HCT116 (cell line): ENCODE results near the gene DDX1. TPM values are rescaled to one million over a fixed set of nuclear protein-coding genes. Genes with fewer than 3 reads are reported as not detected.

Experiments
- ATAC-seq: fragments of 200-7000 bp; cut with Tn5 transposase; 2 replicates; pipeline ENCODE4 v1.9.1; 2020; ENCODE audit warnings: mild to moderate bottlenecking, moderate library complexity
- BruUV-seq: library from RNA; stranded (reverse); fragments of 400-500 nt; replicated peaks from 2 replicates; lab custom pipeline; 2021; lab: Mats Ljungman, UMichigan
- CTCF ChIA-PET: fragments of 300-600 bp; sonication (Branson Sonifier 250); formaldehyde crosslinking; loops from one replicate; lab custom pipeline; 2021; ENCODE audit warnings: antibody characterized with exemption; lab: Charles Lee
- POLR2A ChIA-PET: fragments of 300-600, 350-600 bp; sonication (Branson Sonifier 250); formaldehyde crosslinking; loops from one replicate; lab custom pipeline; 2021; ENCODE audit warnings: antibody characterized with exemption; lab: Charles Lee
- RAD21 ChIA-PET, 2 experiments: fragments of 300-600 bp; sonication (Branson Sonifier 250); formaldehyde crosslinking; loops; one replicate each; lab custom pipeline; 2023; ENCODE audit warnings: low total read pairs in 2 of 2; ENCODE audit not compliant: uncharacterized antibody in 2 of 2, unreplicated experiment in 2 of 2, low non-redundant PET in 1 of 2; lab: Charles Lee
- DNase-seq: peaks from one replicate; pipeline ENCODE4 v3.0.0-alpha.2; 2010; ENCODE audit warnings: low read depth, low spot score
- H2AFZ ChIP-seq: fragments of 200-600 bp; shearing (Covaris generic), sonication (generic); 2 replicates; pipeline ENCODE4 v1.6.1; 2017; ENCODE audit warnings: low read depth, mixed run types, mixed read lengths, antibody characterized with exemption, low read length; ENCODE audit not compliant: poor library complexity, severe bottlenecking
- H3K27ac ChIP-seq: 2 replicates; pipeline ENCODE4 v1.5.1; 2012; ENCODE audit warnings: low read depth, low read length
- H3K27me3 ChIP-seq: fragments of 200-600 bp; sonication (generic); 2 replicates; pipeline ENCODE4 v1.6.1; 2016; ENCODE audit warnings: mixed run types, low read length, mixed read lengths; ENCODE audit not compliant: insufficient read depth
- H3K36me3 ChIP-seq, 2 experiments: fragments of 200-500 bp in 1 of 2; fragments of 200-600 bp in 1 of 2; sonication (Bioruptor generic) in 1 of 2; sonication (generic) in 1 of 2; 2 replicates each; pipeline versions ENCODE4 v1.5.1 to v1.6.1; 2014 to 2016; ENCODE audit warnings: low read length in 2 of 2, inconsistent platforms in 1 of 2, mixed read lengths in 1 of 2, mixed run types in 1 of 2; ENCODE audit not compliant: insufficient read depth in 2 of 2, control insufficient read depth in 1 of 2
- H3K4me1 ChIP-seq, 2 experiments: fragments of 200-600 bp in 1 of 2; sonication (generic) in 1 of 2; 2 replicates each; pipeline versions ENCODE4 v1.5.1 to v1.6.1; 2012 to 2017; ENCODE audit warnings: low read length in 2 of 2, inconsistent platforms in 1 of 2, mild to moderate bottlenecking in 1 of 2, mixed read lengths in 1 of 2, mixed run types in 1 of 2, moderate library complexity in 1 of 2; ENCODE audit not compliant: insufficient read depth in 2 of 2, control insufficient read depth in 1 of 2
- H3K4me2 ChIP-seq: fragments of 200-600 bp; sonication (generic); 2 replicates; pipeline ENCODE4 v1.6.1; 2017; ENCODE audit warnings: mixed run types, low read length, mixed read lengths
- H3K4me3 ChIP-seq, 2 experiments: fragments of 200-600 bp in 1 of 2; sonication (generic) in 1 of 2; replicated peaks in 1 of 2; 2 replicates each; pipeline ENCODE4 v1.5.1; 2011 to 2016; ENCODE audit warnings: low read length in 2 of 2, control low read depth in 1 of 2, low read depth in 1 of 2, mild to moderate bottlenecking in 1 of 2, mixed read lengths in 1 of 2, mixed run types in 1 of 2
- H3K79me2 ChIP-seq: fragments of 200-600 bp; sonication (generic); 2 replicates; pipeline ENCODE4 v1.6.1; 2017; ENCODE audit warnings: mild to moderate bottlenecking, mixed run types, low read length, moderate library complexity, mixed read lengths; ENCODE audit not compliant: insufficient read depth
- H3K9ac ChIP-seq: fragments of 200-600 bp; sonication (generic); 2 replicates; pipeline ENCODE4 v1.6.1; 2016; ENCODE audit warnings: low read length, mixed read lengths
- H3K9me2 ChIP-seq: fragments of 200-600 bp; sonication (generic), shearing (Covaris generic); 2 replicates; pipeline ENCODE4 v1.6.1; 2017; ENCODE audit warnings: mixed run types, mild to moderate bottlenecking, moderate library complexity; ENCODE audit not compliant: insufficient read depth
- H3K9me3 ChIP-seq, 2 experiments: fragments of 200-500 bp in 1 of 2; fragments of 200-600 bp in 1 of 2; sonication (Bioruptor generic) in 1 of 2; sonication (generic) in 1 of 2; 2 replicates each; pipeline ENCODE4 v1.6.1; 2014 to 2017; ENCODE audit warnings: low read length in 2 of 2, mixed read lengths in 2 of 2, inconsistent platforms in 1 of 2, low read depth in 1 of 2, mild to moderate bottlenecking in 1 of 2, mixed run types in 1 of 2, moderate library complexity in 1 of 2; ENCODE audit not compliant: control insufficient read depth in 1 of 2, insufficient read depth in 1 of 2
- H4K20me1 ChIP-seq: fragments of 200-600 bp; sonication (generic), shearing (Covaris generic); 2 replicates; pipeline ENCODE4 v1.6.1; 2017; ENCODE audit warnings: mixed run types, mild to moderate bottlenecking, moderate library complexity; ENCODE audit not compliant: insufficient read depth
- ATF3 ChIP-seq: IDR thresholded peaks from 2 replicates; pipeline ENCODE4 v1.6.1; 2012
- CTCF ChIP-seq, 3 experiments: fragments of 200-600 bp in 1 of 3; sonication (generic) in 1 of 3; IDR thresholded peaks in 2 of 3; conservative IDR thresholded peaks in 1 of 3; 2 replicates each; pipeline ENCODE4 v1.5.1; 2012 to 2017; ENCODE audit warnings: low read depth in 2 of 3, low read length in 2 of 3, antibody characterized with exemption in 1 of 3, borderline replicate concordance in 1 of 3, control low read depth in 1 of 3, mild to moderate bottlenecking in 1 of 3, mixed read lengths in 1 of 3, mixed run types in 1 of 3, moderate library complexity in 1 of 3; ENCODE audit not compliant: insufficient read depth in 1 of 3
- EGR1 ChIP-seq: IDR thresholded peaks from 2 replicates; pipeline ENCODE4 v1.6.1; 2012; ENCODE audit warnings: low read depth
- EZH2phosphoT487 ChIP-seq: fragments of 200-600 bp; IDR thresholded peaks from 2 replicates; pipeline ENCODE4 v1.6.1; 2018; ENCODE audit warnings: antibody characterized with exemption, borderline replicate concordance
- JUND ChIP-seq: IDR thresholded peaks from 2 replicates; pipeline ENCODE4 v1.6.1; 2012
- MAX ChIP-seq: IDR thresholded peaks from 2 replicates; pipeline ENCODE4 v1.6.1; 2012
- POLR2A ChIP-seq: IDR thresholded peaks from 2 replicates; pipeline ENCODE4 v1.7.0; 2011; ENCODE audit warnings: borderline replicate concordance; ENCODE audit not compliant: insufficient read depth, insufficient read length; ENCODE audit errors: extremely low read depth
- POLR2AphosphoS5 ChIP-seq: IDR thresholded peaks from 2 replicates; pipeline ENCODE4 v1.6.1; 2011; ENCODE audit warnings: mild to moderate bottlenecking, low read depth, low read length, moderate library complexity
- RAD21 ChIP-seq: IDR thresholded peaks from 2 replicates; pipeline ENCODE4 v1.6.1; 2012; ENCODE audit warnings: low read depth, mild to moderate bottlenecking
- REST ChIP-seq: IDR thresholded peaks from 2 replicates; pipeline ENCODE4 v1.6.1; 2012; ENCODE audit warnings: low read depth
- SP1 ChIP-seq: IDR thresholded peaks from 2 replicates; pipeline ENCODE4 v1.6.1; 2012; ENCODE audit warnings: low read depth
- SRF ChIP-seq: IDR thresholded peaks from 2 replicates; pipeline ENCODE4 v1.6.1; 2012; ENCODE audit warnings: low read depth
- TCF7L2 ChIP-seq: IDR thresholded peaks from 2 replicates; pipeline ENCODE4 v1.7.0; 2011; ENCODE audit warnings: borderline replicate concordance, inconsistent platforms; ENCODE audit not compliant: insufficient read depth, insufficient read length; ENCODE audit errors: extremely low read depth
- ZFX ChIP-seq: fragments of 450-650 bp; IDR thresholded peaks from 2 replicates; pipeline ENCODE4 v1.6.1; 2017
- intact Hi-C: fragments of 100-400 bp; cut with micrococcal nuclease; formaldehyde crosslinking; loops from 2 replicates; pipeline ENCODE4 v1.10.0; 2022
- total RNA-seq: library from RNA; stranded (reverse); gene quantifications from one replicate; pipeline ENCODE4 v1.2.1, GENCODE V29; 2021; ENCODE audit not compliant: unreplicated experiment

The DDX1 gene
- total RNA-seq, 1 experiment from 2014 or later = 117 TPM

- no peak for ATAC-seq
- no peaks in the 10 kb centered on the region for H3K27me3 ChIP-seq
- RAD21 ChIA-PET = no interaction called here
- H2AFZ ChIP-seq = no peak overlapping the region
- CTCF ChIA-PET = no interaction called here
- intact Hi-C loops = no loop called here
- H3K79me2 ChIP-seq = no peaks in the 10 kb centered on the region; the same call in 1 of the 2 replicates
- no peak overlapping the region for H3K4me2 ChIP-seq
- BruUV-seq = no TSS peak
- H3K4me3 ChIP-seq = no peak overlapping the region
- no peak overlapping the region for H3K9ac ChIP-seq
- H4K20me1 ChIP-seq = no peaks in the 10 kb centered on the region
- H3K9me2 ChIP-seq = no peaks in the 10 kb centered on the region
- TF ChIP-seq POLR2A (no peak), TCF7L2 (no peak), EZH2phosphoT487 (no peak), POLR2AphosphoS5 (no peak), REST (no peak), ATF3 (no peak), JUND (no peak), EGR1 (no peak), RAD21 (no peak), CTCF (IDR thresholded peaks at IDR 0.05 in 2 of 3, conservative IDR thresholded peaks at IDR 0.05 in 1 of 3; ENCODE audit: borderline replicate concordance in 1 of 3, insufficient read depth in 1 of 3, low read depth in 2 of 3, low read length in 2 of 3) (no peak), SRF (no peak), MAX (no peak), SP1 (no peak), ZFX (no peak)
- no peaks in the 10 kb centered on the region for H3K4me1 ChIP-seq
- no peak for DNase-seq
- no peak overlapping the region for H3K27ac ChIP-seq
- POLR2A ChIA-PET = no interaction called here
- no peaks in the 10 kb centered on the region for H3K9me3 ChIP-seq
- H3K36me3 ChIP-seq = peaks cover 53 to 59% of the 10 kb centered on the region in 2 experiments
Observed at GRCh38 chr2:15628899-15629855, 37.5 kb downstream of the DDX1 start.
